ENCODE measurements around the gene DCBLD2.

The DCBLD2 gene

DNA sequence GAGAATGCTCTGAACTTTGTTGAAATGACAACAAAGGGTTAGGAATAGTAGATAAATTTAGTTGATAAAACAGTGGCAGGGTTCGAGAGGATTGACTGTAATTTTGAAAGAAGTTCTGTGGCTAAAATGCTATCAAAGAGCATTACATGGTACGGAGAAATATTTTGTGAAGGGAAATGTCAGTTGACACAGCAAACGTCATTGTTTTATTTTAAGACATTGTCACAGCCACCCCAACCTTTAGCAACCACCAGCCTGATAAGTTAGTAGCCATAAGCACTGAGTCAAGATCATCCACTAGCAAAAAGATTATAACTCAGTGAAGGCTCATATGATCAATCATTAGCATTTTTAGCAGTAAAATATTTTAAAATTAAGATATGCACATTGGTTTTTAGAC lies 147.0 kb downstream of the DCBLD2 start:
- Histone ChIP-seq H3K27me3 (ENCODE audit: control insufficient read depth, insufficient read depth, low read length) (no peaks in the 10 kb centered on the region), H3K9ac (ENCODE audit: low read depth, low read length) (no peak overlapping the region), H3K4me3 (ENCODE audit: low read depth, low read length) (no peak overlapping the region), H3K36me3 (ENCODE audit: control insufficient read depth, insufficient read depth, low read length) (no peaks in the 10 kb centered on the region), H3K4me1 (ENCODE audit: control insufficient read depth, insufficient read depth, low read length) (no peaks in the 10 kb centered on the region), H3K9me3 (ENCODE audit: control insufficient read depth, insufficient read depth, low read length) (no peaks in the 10 kb centered on the region)

DNA sequence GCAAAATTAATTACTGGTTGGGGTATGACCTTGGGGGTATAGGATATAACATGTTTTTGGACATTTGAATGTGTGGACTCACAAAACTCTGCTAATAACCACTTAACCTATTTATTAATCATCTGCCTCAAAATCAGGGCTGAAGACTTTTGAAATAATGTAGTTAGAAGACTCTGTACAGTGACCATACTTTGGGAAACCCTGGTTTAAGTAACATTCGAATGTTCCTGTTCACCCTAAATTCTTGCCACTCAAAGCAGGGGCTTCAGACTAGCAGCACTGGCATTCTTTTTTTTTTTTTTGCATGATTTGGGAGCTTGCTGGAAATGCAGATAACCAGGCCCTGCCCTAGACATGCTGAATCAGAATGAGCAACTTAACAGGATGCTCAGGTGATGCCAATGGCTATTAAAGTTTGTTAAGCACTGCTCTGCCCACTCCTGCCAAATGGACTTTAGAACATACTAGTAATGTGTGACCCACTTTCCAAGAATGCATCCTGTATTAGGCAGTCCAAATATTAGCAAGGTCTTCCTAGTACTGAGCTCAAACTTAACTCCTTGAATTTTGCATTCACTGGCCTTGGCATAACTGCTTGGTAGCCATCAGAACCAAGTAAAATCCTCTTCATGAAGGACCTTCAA lies 151.1 kb downstream of the DCBLD2 start:
- Histone ChIP-seq H3K9me3 (ENCODE audit: control insufficient read depth, insufficient read depth, low read length) (no peaks in the 10 kb centered on the region), H3K27me3 (ENCODE audit: control insufficient read depth, insufficient read depth, low read length) (no peaks in the 10 kb centered on the region), H3K9ac (ENCODE audit: low read depth, low read length) (no peak overlapping the region), H3K4me1 (ENCODE audit: control insufficient read depth, insufficient read depth, low read length) (no peaks in the 10 kb centered on the region), H3K4me3 (ENCODE audit: low read depth, low read length) (no peak overlapping the region), H3K36me3 (ENCODE audit: control insufficient read depth, insufficient read depth, low read length) (no peaks in the 10 kb centered on the region)

DNA sequence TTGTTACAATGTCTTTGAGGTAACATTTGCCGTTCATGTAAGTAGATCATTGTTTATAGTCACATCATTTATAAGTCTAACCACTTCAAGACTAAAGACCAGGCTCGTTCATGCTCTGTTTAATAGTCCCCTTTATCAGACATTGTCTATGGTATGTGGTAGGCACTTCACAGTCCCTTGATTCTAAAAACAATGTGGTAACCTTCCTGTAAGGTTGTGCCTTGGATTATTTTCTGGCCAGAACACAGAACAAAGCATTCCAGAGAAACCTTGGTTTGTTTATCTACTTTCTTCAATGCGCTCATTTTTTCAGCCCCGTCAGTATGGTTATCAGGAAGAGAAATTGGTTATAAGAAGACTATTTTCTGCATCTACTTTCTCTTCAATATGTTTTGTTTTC lies 154.6 kb downstream of the DCBLD2 start:
- H3K9ac ChIP-seq (ENCODE audit: low read depth, low read length), result no peak overlapping the region

DNA sequence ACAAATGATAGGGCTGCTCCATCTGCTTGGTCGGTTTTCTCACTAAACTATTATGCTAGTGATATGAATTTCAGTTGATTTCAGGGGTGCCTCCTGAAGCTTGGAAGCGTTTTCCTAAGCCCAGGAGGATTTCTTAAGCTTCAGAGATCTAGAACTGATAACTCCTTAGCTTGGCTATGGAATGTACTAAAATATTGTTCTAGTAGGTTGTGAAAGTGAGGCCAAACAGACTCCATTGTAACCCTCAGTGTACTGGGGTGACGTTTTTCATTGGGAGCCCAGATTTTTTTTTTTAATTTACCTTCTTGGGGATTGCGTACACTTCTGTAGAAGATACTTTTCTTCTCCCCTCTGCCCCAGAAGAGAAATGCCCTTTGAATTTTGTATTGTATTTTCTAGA lies 155.4 kb downstream of the DCBLD2 start:
- no peaks in the 10 kb centered on the region for H3K9me3 ChIP-seq (ENCODE audit: control insufficient read depth, insufficient read depth, low read length)
- no peaks in the 10 kb centered on the region for H3K36me3 ChIP-seq (ENCODE audit: control insufficient read depth, insufficient read depth, low read length)
- no peak overlapping the region for H3K9ac ChIP-seq (ENCODE audit: low read depth, low read length)
- H3K4me3 ChIP-seq (ENCODE audit: low read depth, low read length), result no peak overlapping the region
- no peaks in the 10 kb centered on the region for H3K27me3 ChIP-seq (ENCODE audit: control insufficient read depth, insufficient read depth, low read length)
- H3K4me1 ChIP-seq (ENCODE audit: control insufficient read depth, insufficient read depth, low read length), result no peaks in the 10 kb centered on the region

More for the DNA sequence above, 154.6 kb downstream of the DCBLD2 start:
- no peaks in the 10 kb centered on the region for H3K9me3 ChIP-seq (ENCODE audit: control insufficient read depth, insufficient read depth, low read length)
- H3K27me3 ChIP-seq (ENCODE audit: control insufficient read depth, insufficient read depth, low read length), result no peaks in the 10 kb centered on the region
- H3K4me1 ChIP-seq (ENCODE audit: control insufficient read depth, insufficient read depth, low read length), result no peaks in the 10 kb centered on the region
- H3K4me3 ChIP-seq (ENCODE audit: low read depth, low read length), result no peak overlapping the region
- H3K36me3 ChIP-seq (ENCODE audit: control insufficient read depth, insufficient read depth, low read length), result no peaks in the 10 kb centered on the region
